IPS-18c (cell line): Measurements from ENCODE around the gene FGD5.

Experiments used
- H3K4me3 ChIP-seq: 2 replicates; pipeline ENCODE4 v1.7.0; 2013; ENCODE audit warnings: low read depth, mild to moderate bottlenecking, low read length, moderate library complexity; ENCODE audit not compliant: insufficient read depth
- H3K9me3 ChIP-seq: one replicate; pipeline ENCODE4 v1.6.1; 2013; ENCODE audit warnings: mild to moderate bottlenecking, low read length, moderate library complexity; ENCODE audit not compliant: control insufficient read depth, insufficient read depth

Gene FGD5

GRCh38 chr3:14786369-14786768 is 32.4 kb upstream of the FGD5 start:
- no peak overlapping the region for H3K4me3 ChIP-seq
- no peaks in the 10 kb centered on the region for H3K9me3 ChIP-seq

DNA sequence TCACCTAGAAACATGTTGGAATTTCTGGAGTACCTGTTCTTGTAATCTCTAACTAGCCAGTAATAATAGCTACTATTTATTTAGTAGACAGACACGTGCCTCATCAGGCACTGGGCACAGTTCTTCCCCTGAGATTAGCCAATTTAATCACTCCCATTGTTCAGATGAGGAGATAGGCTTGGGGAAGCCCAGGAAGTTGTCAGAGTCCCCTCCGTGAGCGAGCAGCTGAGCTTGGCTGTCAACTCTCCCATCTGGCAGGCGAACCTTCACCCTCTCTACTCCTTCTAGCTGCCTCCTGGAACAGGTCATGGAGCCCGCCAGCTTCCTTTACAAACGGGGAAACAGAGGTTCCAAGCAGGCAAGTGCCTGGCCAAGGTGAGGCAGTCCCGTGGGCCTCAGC is 31.1 kb upstream of the FGD5 start:
- no peaks in the 10 kb centered on the region for H3K9me3 ChIP-seq
- H3K4me3 ChIP-seq: no peak overlapping the region

DNA sequence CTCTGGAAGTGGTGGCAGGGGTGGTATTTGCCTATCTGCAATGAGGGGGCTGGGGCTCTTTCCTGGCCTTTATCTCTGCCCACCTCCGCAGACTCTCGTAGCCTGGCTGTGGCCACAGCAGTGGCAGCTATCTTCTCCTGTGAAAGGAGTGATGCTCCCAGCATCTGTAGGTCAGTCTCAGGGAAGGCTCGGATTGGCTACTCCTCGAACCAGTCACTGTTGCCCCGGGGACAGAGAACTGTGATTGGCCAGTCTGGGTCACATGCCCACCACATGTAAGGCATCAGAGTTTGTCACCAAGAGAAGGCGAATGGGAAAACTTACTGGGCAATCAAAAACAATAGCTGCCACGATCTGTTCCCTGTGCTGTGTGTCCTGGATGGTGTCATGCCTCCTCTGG is 30.1 kb upstream of the FGD5 start:
- Histone ChIP-seq H3K4me3 (no peak overlapping the region), H3K9me3 (no peaks in the 10 kb centered on the region)

DNA sequence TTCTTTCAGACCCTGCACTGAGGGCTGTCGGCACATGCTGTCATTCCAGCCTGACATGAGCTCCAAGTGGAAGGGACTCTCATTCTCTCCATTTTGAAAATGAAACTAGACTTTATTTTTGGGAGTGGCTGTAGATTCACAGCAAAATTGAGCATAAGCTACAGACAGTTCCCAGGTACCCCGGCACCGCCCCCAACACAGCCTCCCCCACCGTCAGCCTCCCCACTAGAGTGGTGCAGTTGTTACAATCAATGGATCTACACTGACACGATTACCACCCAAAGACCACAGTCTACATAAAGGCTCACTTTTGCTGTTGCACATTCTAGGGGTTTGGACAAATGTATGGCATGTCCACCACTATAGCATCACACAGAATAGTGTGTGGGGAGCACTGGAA is 29.5 kb upstream of the FGD5 start:
- Histone ChIP-seq H3K4me3 (no peak overlapping the region), H3K9me3 (no peaks in the 10 kb centered on the region)

DNA sequence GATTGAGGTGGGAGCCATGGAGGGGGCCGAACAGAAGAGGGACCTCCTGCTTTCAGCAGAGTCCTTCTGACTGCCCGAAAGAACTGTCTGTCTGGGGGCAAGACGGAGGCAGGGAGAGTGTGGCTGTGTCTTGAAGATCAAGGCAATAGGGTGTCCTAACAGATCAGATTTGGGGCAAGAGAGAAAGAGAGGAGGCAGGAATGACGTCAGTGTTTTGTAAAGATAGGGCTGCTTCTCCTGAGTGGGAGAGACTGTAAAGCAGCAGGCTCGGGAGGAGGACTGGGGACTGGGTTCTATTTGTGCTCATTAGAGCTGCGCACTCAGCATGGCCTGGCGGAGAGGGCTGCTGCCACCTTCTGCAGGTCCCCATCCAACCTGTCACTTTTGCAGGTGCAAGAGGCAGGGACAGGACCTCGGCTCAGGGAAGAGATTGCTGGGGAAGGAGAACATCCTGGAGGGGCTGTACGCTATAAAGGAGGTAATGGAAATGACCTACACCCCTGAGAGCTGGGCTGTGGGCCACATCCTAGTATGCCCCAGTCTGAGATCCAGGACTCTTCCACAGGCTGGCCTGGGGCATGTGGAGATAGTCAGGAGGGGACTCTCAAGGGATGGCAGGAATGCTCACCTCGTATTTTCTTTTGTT is 29.0 kb upstream of the FGD5 start:
- Histone ChIP-seq H3K9me3 (no peaks in the 10 kb centered on the region), H3K4me3 (no peak overlapping the region)

GRCh38 chr3:14791343-14791945 is 27.3 kb upstream of the FGD5 start:
- Histone ChIP-seq H3K9me3 (no peaks in the 10 kb centered on the region), H3K4me3 (no peak overlapping the region)

DNA sequence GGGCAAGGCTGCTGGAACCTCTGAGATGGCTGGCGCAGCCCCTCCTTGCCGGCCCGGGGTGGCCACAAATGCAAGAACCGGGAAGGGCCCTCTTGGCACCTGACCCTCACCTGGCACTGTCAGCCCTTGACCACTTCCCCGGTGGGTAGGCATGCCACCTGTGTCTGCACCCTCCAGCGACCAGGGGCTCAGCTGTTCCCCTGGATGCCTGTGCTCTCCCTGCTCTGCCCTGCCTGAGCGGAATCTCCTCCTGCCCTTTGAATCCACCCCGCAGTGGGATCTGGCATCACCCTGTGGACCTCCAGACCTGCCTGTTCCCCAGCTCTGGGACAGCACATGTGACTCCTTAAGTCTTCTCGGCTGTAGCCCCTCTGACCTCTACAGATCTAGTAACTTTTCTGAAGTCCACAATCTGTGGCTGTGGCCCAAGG is 26.1 kb upstream of the FGD5 start:
- no peak overlapping the region for H3K4me3 ChIP-seq
- no peaks in the 10 kb centered on the region for H3K9me3 ChIP-seq

DNA sequence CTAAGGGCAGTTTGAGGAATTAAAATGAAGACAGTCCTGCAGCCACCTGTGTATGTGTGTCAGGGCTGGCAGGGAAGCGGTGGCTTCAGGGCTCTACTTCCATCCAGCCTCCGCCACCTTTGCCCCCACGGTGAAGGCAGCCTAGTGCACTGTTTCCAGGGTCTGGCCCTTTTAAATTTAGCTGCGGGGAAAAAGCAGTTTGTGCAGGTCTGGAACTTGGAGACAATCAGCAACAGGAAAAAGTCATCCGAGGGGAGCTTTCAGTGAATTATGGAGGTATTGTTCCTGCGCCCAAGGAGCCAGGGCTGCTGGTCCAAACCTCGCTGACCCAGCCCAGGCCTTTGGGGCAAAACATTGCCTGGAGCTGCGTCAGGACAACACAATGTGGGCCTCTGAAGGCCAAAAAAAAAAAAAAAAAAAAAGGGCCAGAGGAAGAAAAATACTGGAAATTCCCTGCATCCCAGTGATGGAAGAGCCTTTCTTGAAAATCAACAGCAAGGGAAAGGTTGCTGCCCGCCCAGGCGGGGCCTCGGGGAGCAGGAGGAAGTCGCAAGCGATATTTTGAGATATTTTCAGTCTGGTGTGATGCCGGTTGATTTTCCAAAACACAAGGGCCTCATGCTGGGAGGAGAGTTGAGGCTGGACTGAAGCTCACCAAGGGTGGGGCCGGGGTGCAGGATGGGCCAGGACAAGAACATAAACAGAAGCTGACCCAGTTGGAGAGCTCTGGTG is 25.5 kb upstream of the FGD5 start:
- no peaks in the 10 kb centered on the region for H3K9me3 ChIP-seq
- H3K4me3 ChIP-seq: no peak overlapping the region

DNA sequence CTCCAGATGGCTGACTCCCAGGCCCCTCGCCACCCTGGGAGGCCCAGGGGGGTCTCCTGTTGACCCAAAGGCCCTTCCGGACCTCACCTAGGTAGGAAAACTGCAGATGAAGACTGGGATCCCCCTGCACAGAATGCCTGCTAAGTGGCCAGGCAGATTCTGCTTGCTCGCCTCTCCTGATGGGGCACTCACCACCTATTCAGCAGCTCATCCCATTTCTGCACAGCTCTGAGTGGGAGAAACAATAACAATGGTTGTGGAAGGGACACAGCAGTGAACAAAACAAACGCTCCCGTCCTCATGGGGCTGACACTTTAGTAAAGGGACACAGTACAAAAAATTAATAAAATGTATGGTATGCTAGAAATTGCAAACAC is 24.9 kb upstream of the FGD5 start:
- no peaks in the 10 kb centered on the region for H3K9me3 ChIP-seq
- H3K4me3 ChIP-seq: no peak overlapping the region

DNA sequence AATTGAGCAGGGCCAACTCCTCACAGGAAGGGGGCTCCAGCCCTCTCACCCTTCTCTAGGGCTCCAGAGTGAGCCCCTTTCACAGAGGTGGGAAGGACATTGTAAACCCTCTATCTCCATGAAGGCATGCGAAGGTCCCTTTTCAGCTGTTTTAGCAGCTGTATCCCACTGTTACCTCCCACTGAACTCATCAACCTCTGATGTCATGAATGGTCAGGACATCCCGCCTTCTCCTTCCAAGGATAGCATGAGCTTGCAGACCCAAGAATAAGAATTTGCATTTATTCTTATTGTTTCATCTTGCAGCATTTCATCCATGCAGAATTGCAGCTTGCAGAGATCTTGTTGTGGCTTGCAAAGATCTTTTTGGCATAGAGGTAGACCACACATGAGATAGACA is 24.3 kb upstream of the FGD5 start:
- H3K9me3 ChIP-seq: no peaks in the 10 kb centered on the region
- H3K4me3 ChIP-seq: no peak overlapping the region

DNA sequence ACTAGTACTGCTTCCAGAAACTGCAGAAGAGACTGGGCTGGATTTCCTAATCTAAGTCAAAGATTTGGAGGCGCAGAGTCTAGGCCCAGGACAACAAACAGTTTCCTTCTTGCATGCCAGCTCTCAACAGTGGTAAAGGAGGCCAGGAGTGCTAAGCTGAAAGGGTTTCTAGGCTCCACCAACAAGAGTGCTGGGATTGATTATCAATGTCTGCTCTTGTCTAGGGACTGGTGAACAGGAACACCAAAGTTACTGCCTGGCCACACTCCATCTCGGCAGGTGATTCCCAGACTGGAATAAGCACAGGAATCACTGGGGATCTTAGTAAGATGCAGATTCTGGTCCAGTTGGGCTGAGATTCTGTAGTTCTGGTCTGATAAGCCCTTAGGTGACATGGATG is 22.8 kb upstream of the FGD5 start:
- Histone ChIP-seq H3K9me3 (no peaks in the 10 kb centered on the region), H3K4me3 (no peak overlapping the region)

DNA sequence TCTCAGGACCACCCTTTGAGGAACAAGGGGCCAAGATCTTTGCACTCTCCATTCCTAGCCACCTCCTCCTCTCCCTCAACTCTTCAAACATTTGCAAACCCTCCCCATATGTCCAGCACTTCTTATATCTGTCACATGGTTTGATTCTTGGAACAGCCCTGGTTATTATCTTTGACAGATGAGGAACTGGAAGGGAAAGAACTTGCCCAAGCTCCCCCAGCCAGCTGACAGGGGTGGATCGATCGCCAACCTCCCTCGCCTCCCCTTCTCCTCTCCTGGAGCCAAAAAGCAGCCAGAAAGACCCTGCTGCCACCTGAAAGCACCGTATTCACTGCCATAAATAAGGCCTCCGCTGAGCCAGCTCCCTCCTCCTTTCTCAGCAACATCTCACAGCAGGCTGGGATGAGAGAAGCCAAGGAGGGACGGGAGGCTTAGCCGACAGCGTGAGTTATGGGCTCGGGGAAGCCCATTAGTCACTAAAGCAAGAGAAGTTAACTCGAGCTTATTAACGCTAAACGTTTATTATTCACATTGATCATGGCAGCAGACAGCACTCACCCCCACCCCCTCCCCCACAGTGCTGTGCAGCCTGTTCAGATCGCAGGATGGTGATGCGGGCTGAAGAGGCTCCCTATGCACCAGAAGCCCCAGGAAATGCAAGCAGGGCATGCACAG is 22.2 kb upstream of the FGD5 start:
- Histone ChIP-seq H3K9me3 (no peaks in the 10 kb centered on the region), H3K4me3 (no peak overlapping the region)

DNA sequence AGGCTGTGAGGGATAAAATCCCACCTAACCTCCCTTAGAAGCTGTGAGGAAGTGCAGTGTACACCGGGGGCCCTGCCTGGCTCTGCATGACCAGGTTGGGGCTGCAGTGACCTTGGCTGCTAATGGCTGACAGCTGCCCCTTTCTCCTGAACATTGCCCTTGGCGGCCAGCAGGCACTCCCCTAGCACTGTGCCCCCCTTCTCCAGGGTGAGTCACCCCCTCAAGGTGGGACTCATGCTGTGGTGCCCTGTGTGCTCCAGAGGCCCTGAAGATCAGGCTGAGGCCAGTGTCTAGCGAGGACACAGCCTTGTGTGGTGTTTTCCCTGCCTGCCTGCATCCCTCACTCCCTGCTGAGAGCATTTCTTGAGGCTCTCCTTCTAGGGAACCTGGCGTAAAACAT is 21.0 kb upstream of the FGD5 start:
- Histone ChIP-seq H3K4me3 (no peak overlapping the region), H3K9me3 (no peaks in the 10 kb centered on the region)

DNA sequence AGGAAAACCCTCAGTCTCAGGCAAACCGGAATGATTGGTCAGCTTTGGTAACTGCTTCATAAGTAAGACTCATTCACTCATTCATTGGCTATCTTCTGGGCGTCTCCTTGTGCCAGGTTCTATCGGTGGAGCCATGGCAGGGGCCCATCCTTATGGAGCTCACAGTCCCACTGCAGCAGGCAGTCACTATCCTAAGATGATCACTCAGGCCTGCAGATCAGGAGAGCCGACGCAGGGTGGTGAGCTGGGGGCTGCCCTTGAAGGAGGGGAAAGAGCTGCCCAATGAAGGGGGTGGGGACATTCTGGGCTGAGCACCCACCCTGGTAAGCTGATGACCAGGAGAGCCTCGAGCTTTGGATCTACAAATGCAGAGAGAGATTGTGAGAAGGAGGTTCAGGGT is 20.5 kb upstream of the FGD5 start:
- no peaks in the 10 kb centered on the region for H3K9me3 ChIP-seq
- no peak overlapping the region for H3K4me3 ChIP-seq

GRCh38 chr3:14799146-14799545 is 19.6 kb upstream of the FGD5 start:
- no peak overlapping the region for H3K4me3 ChIP-seq
- H3K9me3 ChIP-seq: no peaks in the 10 kb centered on the region

DNA sequence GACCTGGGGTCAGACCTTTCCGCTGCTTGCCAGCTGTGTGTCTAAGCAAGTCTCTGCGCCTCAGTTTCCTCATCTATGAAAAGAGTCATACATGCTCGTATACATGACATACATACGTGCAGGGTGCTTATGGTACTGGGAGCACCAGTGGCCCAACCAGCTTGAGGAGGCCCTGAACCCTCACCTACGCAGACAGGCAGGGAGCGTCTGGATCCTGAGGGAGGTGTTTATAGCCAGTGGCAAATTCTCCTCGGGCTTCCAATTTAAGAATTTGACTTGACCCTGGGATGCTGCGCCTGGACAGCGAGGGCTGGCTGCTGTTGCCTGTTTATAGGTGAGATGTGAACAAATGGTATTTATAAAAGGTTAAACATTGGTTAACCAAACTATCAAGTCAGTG is 17.7 kb upstream of the FGD5 start:
- Histone ChIP-seq H3K4me3 (no peak overlapping the region), H3K9me3 (no peaks in the 10 kb centered on the region)

DNA sequence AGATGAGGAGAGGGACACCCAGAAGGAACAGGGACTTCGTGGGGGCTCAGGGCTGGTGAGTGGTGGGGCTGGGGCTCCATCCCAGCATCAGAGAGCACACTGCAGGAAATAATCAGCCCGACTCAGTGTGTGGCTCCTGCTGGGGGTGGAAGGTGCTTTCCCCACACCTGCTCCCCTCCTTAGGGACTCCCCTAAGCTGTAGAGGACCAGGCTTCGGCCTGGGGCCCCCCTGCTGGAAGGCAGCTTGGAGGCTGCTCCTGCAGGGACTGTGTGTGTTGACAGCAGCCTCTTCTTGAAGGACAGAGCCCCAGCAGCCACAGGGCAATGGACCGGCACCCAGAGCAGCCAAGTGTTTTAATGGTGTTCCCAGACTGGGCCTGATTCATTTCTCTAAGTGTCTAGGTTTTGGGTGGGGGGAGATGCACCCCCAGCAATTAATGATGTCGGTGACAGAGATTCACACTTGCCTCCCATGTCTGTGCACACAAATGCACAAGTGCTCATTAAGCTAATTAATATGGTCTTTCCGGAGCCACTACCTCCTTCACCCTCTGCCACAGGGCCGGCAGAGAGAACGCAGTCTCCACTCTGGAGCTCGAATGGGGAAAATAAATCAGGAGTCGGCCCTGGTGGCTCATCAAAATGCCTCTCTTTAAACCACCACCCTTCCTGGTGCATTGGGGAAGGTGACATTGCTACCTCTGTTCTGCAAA is 16.9 kb upstream of the FGD5 start:
- H3K9me3 ChIP-seq: no peaks in the 10 kb centered on the region
- no peak overlapping the region for H3K4me3 ChIP-seq

DNA sequence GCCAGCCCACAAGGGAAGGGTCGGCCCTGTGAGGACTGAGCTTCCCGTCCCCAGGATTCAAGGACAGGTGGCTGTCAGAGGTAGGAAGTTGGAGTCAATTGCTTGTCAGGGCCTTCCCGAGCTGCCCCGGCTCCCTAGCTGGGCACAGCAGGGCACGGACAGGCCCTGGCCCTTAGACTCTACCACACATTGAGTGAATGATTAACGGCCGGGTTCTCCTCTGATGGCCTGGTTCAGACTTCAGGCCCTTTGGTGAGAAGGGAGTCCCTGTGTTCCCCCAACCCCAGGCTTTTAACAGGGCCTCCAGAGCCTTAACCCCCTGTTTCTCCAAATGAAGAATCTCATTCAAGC is 16.4 kb upstream of the FGD5 start:
- Histone ChIP-seq H3K9me3 (no peaks in the 10 kb centered on the region), H3K4me3 (no peak overlapping the region)
